Choroid plexus epithelial cell (primary cell): ENCODE measurements around the gene PPM1L.

Experiments used
- DNase-seq: peaks from one replicate; pipeline ENCODE4 v3.0.0-alpha.2; 2010; ENCODE audit warnings: low read depth
- H3K4me3 ChIP-seq: 2 replicates; pipeline ENCODE4 v1.5.1; 2011; ENCODE audit warnings: low read depth, mild to moderate bottlenecking, control low read depth, low read length, moderate library complexity
- TF ChIP-seq, protein P1 (sequence below): conservative IDR thresholded peaks from 2 replicates; pipeline ENCODE4 v1.5.1; 2011; ENCODE audit warnings: low read depth, mild to moderate bottlenecking, control low read depth, inconsistent platforms, low read length, moderate library complexity

PPM1L gene

DNA sequence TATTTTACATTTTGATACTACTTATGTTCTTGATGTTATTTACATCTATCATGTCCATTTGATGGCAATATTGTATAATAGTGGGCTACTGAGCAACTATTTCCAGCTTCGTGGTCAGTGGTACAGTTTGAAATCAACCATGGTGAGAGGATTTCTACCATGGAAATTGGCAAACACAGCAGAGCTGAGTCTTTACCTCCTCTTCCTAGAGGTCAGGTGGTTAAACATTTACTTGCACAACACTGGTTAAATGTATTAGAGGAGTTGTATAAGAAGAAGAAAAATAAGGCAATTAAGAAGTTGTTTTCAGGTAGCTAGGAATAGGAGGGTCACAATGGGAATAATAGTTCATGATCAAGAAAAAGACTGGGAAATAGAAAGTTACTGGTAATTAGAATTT, 7.2 kb upstream of the PPM1L start:
- H3K4me3 ChIP-seq, result no peak overlapping the region
- TF ChIP-seq, protein P1, sequence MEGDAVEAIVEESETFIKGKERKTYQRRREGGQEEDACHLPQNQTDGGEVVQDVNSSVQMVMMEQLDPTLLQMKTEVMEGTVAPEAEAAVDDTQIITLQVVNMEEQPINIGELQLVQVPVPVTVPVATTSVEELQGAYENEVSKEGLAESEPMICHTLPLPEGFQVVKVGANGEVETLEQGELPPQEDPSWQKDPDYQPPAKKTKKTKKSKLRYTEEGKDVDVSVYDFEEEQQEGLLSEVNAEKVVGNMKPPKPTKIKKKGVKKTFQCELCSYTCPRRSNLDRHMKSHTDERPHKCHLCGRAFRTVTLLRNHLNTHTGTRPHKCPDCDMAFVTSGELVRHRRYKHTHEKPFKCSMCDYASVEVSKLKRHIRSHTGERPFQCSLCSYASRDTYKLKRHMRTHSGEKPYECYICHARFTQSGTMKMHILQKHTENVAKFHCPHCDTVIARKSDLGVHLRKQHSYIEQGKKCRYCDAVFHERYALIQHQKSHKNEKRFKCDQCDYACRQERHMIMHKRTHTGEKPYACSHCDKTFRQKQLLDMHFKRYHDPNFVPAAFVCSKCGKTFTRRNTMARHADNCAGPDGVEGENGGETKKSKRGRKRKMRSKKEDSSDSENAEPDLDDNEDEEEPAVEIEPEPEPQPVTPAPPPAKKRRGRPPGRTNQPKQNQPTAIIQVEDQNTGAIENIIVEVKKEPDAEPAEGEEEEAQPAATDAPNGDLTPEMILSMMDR, result no peak
- DNase-seq, result no peak

DNA sequence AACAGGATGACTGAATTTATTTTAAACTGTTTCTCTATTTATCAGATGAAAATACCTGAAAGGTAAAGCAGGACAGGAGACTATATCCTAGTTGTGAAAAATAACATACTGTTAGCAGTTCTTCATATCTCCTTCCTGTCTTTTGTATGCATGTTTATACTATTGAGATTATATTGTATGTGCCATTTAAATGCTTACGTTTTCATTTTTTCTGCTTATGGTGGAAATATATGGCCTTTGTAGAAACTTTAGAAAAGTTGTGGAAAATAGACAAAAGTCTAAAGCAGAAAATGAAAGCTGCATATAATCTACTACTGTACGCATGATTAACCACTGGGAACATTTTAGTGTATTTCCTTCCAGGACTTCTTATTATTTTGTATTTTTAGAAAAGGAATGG, 2.1 kb upstream of the PPM1L start:
- no peak for DNase-seq
- H3K4me3 ChIP-seq, result peak overlapping the region; percentile 65
- TF ChIP-seq, protein P1, result no peak

DNA sequence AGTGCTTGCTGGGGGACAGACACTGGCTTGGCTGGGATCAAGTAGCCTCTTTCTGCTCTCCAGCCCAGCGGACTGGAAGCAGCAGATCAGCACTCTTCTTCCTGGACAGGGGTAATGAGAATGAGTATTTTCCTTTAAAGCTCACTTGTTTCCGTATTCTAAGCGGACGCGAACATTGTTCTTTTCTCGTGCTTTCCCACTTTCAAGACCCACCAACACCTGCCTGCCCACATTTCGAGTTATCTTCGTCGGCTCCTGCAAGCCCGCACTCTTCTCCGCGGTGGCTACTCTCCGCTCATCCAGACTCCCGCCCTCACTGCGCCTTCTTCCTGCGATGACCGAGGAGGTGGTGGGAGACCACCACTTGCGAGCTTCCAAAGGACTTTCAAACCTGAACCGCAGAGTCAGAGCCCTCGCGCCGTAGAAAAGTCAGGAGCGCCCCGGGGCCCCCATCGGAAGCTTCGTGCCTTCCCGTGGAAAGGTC, 1.6 kb upstream of the PPM1L start:
- DNase-seq, result peak; percentile 69
- TF ChIP-seq, protein P1, result no peak
- H3K4me3 ChIP-seq, result peak overlapping the region; percentile 65

DNA sequence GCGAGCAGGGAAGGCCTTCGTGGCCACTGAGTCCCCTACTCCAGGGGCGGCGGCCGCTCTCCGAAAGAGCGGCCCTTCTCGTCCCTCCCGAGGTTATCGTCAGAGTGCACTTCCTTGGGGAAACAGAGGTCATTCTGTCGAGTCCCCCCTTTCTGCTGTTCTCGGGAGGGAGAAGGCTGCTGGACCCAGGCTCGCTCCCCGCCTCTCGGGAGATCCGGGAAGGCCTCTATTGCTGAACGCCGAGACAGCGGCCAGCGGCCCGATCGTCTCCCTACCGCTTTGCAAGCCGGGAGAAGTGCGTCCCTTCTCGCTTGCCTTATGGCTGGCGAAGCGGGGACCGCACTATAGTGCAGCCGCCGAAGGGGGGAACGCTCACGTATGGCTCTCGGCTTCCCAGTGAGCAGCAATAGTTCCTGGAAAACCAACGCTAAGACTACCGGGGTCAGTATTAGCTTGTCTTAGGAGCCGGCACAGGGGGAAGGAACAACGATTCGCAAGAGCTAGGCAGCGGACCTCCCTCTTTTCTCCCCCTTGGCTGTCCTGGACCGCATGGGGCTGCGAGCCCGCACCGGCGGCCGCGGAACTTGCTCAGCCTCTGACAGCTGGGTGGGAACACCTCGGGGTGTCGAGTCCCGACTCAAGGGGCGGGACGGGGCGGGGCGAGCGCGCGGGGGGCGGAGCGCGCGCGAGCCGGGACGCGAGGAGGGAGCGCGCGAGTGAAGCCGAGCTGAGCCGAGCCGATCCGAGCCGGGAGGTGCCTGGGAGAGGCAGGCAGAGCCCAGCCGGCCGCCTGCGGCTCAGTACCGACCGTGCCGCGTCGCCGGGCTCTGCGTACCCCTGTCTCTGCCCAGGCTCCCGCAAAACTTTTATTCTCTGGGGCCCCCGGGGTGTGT, 930 bp upstream of the PPM1L start:
- H3K4me3 ChIP-seq, result peak overlapping the region; percentile 65
- TF ChIP-seq, protein P1, result no peak
- peak; percentile 95 for DNase-seq

DNA sequence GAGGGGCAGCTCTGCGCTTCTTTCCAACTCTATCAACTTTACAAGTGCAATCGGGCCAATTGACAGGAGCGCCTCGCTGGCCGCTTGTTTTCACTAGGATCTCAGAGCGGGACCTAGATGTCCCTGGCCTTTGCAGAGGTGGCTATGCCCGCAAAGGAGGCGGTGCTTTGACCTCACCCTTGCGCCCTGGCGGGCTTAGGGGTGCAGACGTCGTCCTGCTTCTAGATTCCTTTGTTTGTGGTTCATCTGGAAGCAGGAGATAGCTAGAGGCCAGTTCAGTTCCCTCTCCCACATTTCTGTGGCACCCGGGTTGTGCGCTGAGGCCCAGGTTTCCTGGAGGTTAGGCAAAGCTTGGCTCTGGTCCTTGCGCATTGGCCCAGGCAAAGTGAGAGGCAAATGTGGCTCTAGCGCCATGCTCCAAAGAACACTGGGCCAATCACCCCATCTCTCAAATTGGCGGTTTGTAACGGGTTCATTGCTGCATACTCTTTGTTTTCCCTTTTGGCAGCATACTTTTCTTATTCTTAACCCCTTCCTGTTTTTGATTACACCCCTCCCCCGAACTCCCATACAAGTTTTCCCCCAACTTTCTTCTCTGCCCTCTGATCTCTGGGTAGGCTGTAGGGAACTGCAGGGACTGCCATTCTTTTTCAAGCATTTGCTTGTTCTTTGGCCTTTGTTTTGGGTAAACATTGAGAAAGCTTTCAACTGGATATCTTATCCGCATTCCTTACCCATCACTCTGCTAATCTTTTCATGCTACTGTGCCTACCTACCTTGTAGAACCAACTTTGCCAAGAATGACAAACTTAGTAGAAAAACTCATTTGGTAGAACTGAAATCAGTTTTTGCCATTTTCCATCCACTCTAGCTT, 1.4 kb downstream of the PPM1L start:
- TF ChIP-seq, protein P1, result no peak
- no peak for DNase-seq
- no peak overlapping the region for H3K4me3 ChIP-seq

DNA sequence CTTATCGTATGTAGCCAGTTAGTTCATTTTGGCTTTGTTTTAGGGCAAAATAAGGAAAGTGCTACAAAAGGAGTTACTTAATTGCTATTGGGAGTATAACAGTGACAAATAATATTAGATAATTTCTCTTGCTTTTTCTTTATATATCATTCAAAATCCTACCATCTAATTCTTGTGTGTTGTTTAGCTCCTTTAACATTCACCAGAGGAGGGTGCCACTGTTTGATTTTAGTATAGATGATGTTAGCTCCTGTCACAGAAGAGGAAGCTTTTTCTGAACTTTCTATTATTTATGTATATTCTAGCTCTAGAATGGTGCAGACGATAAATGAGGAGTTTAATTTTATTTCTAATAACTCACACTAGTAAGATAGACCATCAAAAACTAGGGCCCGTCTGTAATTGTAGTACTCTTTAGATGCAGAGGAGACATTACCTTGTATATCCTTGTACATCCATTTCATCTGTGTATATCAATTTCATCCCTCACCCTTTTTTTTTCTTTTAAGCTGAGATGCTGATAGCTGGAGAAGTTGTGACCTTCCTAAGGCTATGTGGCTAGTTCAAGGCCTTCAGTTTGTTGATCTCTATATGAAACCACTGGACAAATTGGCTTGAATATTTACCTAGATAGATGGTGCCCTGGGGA, 3.0 kb downstream of the PPM1L start:
- TF ChIP-seq, protein P1, result no peak
- no peak for DNase-seq
- H3K4me3 ChIP-seq, result no peak overlapping the region
